GM19239 (cell line): ENCODE data around the gene CDK7.

ENCODE experiments used
- DNase-seq: peaks from one replicate; pipeline ENCODE4 v3.0.0; 2011; ENCODE audit warnings: low spot score; ENCODE audit not compliant: insufficient read length
- FAIRE-seq: peaks from 2 replicates; lab custom pipeline; 2011; peaks lifted over from hg19 to GRCh38; lab: Jason Lieb, UNC

Gene CDK7

DNA sequence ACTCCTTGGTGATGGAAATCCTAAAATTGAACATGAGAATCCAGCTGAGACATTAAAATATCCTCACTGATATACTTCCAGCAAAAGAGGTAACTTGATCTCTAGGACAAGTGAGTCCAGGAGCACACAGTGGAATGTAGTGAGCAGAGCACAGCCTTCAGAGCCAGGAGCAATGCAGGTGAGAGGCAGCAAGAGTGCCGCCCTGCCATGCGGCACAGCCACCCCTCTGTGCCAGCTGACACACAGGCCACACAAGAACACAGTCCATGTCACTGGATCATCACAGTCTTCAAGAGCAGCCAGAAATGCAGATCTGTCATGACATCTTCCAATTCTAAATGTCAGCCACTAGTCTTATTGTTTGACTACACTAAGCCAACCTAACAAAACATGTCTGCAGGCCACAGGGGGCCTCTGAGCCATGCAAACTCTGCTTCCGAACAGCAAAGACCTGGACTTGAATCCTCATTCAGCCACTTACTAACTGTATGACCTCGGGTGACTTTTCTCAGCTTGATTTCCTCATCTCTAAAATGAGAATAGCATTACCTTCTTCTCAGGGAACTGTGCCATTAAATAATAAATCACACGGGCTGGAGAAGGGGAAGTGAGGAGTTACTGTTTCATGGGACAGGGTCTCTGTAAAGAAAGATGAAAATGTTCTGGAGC, 50.9 kb downstream of the CDK7 start:
- no peak for DNase-seq
- no peak for FAIRE-seq

DNA sequence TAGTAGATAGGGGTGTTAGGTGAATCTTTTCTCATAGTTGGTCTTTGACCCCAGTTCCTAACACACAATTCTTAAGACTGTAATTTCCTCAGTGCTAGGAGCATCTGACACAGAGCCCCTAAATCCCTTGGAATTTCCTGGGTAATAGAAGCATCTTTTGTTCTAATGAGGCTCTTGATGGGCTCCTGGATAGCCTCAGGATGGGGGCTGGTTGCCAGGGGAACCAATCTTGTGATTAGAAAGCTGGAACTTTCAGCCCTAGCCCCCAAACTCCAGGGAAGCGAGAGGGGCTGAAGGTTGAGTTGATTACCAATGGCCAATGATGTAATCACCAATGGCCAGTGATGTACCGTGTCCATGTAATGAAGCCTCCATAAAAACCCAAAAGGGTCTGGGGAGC, 53.4 kb downstream of the CDK7 start:
- DNase-seq (no peak), FAIRE-seq (no peak)

DNA sequence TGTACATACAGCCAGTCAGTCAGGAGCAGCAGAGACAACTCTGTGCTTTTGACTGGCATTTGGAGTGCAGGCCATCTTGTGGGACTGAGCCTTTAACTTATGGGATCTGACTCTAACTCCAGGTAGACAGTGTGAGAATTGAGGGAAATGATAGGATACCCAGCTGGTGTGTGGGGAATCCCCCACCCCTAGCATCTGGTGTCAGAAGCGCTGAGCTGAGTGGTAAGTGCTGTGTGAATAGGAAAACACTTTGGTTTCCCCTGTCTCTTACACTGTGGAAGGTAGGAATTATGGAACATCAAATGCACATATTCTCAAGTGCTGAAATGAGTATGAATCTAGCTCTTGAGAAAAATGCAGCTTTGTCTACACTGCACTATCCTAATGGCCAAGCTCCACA, 54.0 kb downstream of the CDK7 start:
- FAIRE-seq (no peak), DNase-seq (no peak)

DNA sequence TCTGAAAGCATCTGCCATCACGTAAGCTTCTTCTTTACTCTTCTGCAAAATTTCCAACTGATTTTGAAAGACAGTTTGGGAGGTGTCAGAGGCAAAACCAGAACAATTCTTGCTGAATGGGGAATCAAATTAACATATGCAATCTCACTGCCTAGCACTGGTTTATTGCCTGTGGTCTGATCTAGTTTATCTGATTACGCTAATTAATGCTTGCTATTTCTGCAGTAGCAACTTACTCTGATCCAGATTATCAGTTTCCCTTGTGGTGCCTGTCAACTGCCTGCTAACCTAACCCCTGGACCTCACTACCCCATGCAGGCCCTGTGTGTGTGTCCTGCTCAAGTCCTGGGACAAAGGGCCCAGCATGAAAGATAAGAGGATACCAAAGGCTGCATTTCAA, 57.6 kb downstream of the CDK7 start:
- FAIRE-seq (no peak), DNase-seq (no peak)

DNA sequence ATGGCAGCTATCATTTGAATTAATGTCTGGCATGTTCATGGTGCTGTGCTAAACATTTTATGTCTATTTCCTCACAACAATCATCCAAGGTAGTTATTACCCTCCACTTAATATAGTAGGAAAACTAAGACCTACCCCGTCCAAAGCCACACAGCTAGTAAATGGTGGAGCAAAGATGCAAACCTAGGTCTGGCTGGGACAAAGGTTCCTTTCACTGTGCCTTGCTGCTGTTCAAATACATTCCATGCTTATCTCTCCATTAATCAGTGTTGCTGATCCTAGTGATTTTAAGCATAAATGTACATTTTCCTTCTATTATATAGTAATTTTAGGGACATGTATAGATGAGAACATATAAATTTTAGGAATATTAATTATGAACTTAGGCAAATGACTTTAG, 59.2 kb downstream of the CDK7 start:
- FAIRE-seq, result no peak
- DNase-seq, result no peak

DNA sequence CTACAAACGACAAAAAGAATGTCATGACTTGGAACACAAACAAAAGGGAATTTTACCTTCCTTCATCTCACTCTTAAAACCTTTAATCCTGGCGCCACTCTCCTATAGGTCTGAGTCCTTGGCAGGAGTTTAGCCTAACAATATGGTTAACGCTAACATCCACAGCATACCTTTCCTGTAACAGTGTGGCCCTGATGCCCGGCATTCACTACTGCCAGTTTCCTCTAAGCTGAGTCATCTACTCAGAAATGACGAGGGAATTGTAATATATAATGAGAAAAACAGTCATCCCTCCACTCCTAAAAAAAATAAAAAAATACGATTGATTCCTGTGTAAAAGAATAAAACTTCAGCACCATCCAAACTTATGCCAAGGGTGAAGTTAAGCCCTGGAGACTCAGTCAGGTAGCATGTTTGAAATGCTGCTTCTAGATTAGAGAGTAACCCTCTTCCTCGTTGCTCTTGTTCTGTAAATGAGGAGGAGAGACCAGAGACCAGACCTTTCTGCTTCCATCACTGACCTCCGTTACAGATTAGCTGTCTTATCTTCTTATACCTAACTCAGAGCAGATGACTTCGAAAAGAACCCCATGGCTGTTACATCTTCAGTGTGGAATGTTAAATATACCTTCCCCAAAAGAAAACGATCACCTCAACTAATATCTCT, 60.5 kb downstream of the CDK7 start:
- DNase-seq (no peak), FAIRE-seq (no peak)

DNA sequence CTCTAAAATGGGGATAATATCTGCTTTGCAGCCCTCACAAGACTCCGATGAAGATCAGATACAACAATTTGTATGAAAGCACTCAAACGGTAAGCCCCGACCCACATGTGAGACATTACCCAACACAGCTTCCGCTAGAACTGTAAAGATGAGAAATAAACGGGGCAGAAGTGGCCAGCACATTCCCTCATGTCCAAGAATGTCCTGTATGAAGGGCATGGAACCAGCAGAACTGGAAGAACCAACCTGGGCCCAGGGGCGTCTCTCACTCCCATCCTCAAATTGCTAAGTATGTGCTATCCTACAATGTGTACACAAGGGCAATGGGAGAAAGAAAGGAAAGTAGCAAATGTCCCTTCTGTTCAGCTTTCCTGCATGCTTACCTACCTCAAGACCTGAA, 64.9 kb downstream of the CDK7 start:
- FAIRE-seq (no peak), DNase-seq (no peak)

DNA sequence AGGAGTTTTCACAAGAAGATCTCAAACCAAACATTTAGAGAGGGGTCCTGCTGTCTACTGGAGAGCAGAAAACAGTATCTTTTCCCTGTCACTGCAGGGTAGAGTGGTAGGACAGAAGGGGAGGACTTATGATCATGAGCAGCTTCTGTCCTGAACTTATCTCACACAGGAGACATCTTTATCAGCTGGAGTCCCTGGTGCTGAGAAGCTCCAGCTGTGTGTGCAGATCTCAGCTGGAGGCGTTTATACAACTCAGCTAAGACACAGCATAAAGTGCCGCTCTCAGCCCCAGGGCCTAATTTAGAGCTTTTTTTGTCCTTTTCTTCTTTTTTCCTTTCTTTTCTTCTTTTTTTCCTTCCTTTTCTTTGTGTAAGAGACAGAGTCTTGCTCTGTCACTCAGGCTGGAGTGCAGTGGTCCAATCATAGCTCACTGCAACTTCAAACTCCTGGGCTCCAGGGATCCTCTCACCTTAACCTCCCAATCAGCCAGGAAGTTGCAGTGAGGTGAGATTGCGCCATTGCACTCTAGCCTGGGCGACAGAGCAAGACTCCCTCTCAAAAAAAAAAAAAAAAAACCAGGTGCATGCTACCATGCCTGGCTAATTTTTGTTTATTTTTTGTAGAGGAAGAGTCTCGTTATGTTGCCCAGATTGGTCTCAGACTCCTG, 66.0 kb downstream of the CDK7 start:
- DNase-seq (no peak), FAIRE-seq (no peak)

DNA sequence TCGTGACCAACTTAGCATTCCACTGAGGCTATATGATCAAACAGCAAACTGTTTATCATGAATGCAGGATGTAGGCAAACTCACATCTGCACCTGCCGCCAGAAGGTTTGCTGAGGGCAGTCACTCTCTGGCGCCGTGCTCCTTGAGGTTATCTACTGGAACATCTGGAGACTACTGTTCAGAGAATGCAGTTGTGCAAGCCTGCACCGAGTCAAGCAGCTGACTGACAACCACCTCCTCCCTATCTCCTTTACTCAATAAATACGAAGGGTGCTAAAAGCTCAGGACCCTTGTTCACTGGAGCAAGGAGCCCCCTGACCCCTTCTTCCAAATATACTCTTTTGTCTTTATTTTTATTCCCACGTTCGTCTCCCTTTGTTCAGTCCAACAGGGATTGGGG, 70.8 kb downstream of the CDK7 start:
- DNase-seq (no peak), FAIRE-seq (no peak)

DNA sequence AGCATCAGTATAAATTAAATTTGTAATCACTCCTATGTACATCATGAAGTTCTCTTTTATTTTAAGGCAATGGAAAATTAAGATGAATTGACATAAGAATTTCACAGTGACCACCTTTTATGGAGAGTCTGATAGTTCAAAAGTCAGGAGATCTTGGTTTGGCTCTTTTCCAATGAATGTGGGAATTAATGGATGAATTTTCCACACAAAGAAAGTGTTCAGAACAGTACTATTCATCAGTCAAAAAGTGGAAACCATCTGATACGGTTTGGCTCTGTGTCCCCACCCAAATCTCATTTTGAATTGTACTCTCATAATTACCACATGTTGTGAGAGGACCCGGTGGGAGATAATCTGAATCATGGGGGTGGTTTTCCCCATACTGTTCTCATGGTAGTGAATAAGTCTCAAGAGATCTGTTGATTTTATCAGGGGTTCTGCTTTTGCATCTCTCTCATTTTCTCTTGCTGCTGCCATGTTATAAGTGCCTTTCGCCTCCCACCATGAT, 73.4 kb downstream of the CDK7 start:
- DNase-seq, result no peak
- no peak for FAIRE-seq

DNA sequence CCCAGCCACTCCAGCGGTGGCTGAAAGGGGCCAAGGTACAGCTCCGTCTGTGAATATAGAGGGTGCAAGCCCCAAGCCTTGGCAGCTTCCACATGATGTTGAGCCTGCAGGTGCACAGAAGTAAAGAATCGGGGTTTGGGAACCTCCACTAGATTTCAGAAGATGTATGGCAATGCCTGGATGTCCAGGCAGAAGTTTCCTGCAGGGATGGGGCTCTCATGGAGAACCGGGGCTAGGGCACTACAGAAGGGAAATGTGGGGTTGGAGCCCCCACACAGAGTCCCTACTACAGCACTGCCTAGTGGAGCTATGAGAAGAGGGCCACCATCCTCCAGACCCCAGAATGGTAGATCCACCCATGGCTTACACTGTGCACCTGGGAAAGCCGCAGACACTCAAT, 74.7 kb downstream of the CDK7 start:
- no peak for FAIRE-seq

DNA sequence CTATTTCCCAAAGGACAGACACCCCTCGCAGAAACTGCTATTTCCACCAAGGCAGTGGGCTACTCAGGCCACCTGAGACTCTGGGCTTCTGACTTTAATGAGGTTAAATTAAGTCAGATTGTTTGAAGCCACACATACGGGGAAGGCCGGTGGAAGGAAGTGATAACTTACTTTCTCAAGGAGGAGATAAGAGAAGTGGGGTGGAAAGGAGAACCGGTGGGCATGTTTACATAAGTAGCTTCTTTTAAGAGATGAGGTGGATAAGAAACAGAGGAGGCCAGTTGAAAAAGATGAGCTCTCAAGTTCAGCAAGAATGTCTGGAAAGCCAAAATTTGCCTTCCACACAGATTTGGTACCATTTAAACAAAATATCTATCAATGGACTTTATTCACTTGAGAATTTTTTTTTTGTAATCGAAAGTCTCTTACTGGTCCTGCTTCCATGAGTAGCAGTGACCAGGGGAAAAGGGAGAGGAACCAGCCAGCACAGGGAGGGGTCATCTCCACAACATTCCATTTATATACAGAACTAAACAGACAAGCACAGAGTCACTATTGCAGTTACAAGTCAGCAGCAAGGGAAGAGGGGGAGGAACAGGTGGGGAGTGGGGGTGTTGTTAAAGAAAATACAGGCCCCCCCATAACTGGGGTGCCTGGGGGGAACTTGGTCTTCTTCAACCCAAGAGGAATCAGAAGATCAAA, 77.9 kb downstream of the CDK7 start:
- no peak for DNase-seq
- no peak for FAIRE-seq

More for the DNA sequence above, 74.7 kb downstream of the CDK7 start:
- no peak for DNase-seq

DNA sequence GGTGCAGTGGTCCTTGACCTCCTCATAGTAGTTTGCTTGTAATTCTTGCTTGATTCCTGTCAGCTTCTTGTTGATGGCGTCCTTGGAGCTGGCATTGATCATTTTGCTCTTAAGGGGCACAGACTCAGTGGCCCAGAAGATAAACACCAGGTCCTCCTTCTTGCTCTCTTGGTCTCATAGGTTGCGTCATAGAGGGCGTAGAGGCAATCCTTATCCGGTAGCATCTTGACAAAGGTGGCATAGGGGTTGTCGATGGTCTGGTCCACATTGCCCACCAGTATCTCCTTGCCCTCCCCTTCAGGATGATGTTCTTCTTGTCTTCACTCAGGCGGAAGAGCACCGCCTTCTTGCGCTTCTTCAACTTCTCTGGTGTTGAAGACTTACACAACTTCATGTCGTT, 78.7 kb downstream of the CDK7 start:
- no peak for FAIRE-seq
- DNase-seq, result no peak

DNA sequence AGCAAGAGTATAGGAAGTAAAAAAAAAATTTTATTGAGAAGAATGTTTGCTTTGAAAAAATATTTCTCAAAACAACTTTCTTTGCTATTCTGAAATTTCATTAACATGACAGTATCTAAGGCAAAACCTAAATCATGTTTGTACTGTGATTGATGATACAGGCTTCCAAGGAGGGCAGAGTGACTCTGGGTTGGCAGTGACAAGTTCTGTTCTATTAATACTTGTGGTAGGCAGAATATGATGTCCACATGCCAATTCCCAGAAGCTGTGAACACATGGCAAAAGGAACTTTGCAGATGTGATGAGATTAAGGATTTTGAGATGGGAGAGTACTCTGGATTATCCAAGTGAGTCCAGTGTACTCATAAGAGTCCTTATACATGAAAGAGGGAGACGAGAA, 81.3 kb downstream of the CDK7 start:
- FAIRE-seq (no peak), DNase-seq (no peak)

DNA sequence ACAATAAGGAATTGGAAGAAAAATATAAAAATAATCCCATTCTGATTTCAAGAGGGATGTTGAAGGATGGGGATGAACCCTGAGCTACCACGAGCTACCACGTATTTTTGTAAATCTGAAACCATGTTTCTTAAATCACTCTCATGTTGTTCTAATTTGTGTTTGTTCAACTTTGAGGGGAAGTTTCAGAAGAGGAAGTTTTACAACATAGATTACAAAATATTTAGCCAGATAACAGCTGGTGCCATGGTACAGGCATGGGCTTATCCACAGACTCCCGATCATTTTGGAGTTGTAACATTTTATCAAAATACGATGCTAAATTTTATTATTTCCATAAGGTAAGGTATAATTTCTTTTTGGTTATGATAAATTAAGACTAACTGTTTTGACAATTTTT, 82.7 kb downstream of the CDK7 start:
- FAIRE-seq (no peak), DNase-seq (no peak)

DNA sequence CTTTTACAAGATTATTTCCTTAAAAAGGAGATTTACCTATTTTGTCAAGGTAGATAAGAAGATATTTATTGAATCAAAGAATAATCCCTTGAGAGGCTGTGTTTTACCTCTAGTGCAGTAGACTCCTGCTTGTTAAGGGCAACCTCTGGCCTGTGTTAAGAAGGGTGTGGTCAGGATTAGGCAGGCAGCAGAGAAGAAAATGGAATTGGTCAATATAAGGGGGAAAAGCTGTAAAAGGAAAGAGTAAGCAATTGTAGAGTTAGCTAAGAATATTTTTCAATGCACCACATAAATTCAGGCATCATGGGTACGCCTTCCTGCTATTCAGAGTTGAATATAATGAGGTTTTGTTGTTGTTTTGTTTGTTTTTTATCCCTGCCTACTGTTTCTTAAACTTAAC, 91.7 kb downstream of the CDK7 start:
- DNase-seq (no peak), FAIRE-seq (no peak)
